HG03575 (cell line): ENCODE data around the gene VPS37D.
"Not testable (repeated sequence)": the region's sequence is repeated elsewhere in the genome, so short reads cannot be mapped to it uniquely, and the experiment has no call there.

ENCODE experiments used
- ATAC-seq: cut with Tn5 transposase; IDR thresholded peaks from one replicate; pipeline ENCODE4 v1.9.1; 2021; ENCODE audit not compliant: unreplicated experiment, insufficient number of reproducible peaks, low FRiP score; ENCODE audit errors: extremely low read depth

VPS37D gene

DNA sequence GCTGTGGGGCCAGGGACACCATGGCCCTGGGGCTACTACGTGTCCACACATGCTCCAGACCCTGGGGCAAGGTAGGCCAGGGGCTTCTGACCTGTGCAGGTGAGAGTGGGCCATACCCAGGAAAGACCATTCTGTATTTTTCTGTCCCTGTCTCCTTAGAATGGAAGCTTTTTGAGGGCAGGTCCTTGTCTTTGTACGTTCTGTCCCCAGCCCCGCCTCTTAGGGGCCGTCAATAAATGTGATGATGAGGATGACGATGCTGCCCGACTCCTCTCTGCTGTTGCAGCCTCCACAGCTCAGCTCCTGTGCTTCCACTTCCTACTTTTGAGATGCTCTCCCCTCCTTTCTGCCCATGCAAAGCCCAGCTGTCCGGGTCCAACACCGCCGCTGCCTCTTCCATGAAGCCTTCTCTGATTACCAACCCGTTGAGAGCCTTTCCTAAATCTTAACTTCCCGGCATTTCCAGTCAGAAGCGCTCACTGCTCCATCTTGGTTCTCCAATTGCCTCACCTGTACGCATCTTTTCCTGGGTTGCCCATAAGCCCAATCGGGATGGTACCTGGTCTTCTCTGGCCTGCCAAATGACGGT is 4.3 kb downstream of the VPS37D start:
- ATAC-seq = no peak

- no peak for ATAC-seq
These were observed 7.0 kb downstream of the VPS37D start for GRCh38 chr7:73674468-73675124.

DNA sequence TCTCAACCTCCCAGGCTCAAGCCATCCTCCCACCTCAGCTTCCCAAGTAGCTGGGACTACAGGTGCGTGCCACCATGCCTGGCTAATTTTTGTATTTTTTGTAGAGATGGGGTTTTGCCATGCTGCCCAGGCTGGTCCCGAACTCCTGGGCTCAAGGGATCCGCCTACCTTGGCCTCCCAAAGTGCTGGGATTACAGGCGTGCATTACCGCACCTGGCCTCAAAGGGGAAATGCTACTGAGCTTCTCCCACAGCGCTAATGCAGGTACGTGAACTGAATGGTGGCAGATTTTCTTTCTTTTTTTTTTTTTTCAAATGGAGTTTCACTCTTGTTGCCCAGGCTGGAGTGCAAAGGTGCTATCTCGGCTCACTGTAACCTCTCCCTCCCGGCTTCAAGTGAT is 8.4 kb downstream of the VPS37D start:
- ATAC-seq = not testable (repeated sequence)

DNA sequence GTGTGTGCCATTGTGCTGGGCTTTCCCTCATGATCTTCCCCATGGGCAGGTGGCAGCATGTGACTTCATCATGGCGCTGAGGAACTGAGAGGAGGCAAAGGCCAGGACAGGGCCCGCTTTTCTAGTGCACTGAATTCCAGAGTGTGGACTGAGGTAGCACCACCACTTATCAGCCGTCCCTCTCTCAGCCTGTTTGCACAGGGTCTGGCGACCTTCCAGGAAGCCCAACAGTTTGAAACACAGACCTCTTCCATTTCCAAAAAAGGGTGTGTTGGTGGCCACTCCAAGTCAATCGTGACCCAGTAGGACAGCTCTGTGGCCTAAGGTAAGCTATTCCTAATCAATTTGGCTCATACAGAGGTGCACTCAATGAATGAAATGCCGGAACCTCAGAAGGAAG is 11.2 kb downstream of the VPS37D start:
- ATAC-seq = no peak

DNA sequence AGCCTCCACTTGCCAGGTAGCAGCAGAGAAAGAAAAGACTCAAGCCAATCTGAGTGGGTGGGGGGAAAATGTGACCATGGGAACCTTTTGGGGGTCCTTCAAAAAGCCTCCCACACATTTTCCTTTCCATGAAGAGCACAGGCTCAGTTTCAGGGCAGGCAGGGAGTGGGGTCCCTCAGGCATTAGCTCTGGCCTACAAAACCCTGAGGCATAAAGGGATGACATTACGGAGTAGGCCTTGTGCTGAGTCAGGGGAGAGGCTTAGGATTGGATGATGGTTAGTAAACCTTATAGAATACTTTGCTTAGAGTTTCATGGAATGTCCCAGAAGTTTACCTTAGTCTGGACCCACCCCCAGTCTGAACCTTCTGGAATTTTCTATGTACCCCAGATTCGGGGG is 12.1 kb downstream of the VPS37D start:
- ATAC-seq = no peak

DNA sequence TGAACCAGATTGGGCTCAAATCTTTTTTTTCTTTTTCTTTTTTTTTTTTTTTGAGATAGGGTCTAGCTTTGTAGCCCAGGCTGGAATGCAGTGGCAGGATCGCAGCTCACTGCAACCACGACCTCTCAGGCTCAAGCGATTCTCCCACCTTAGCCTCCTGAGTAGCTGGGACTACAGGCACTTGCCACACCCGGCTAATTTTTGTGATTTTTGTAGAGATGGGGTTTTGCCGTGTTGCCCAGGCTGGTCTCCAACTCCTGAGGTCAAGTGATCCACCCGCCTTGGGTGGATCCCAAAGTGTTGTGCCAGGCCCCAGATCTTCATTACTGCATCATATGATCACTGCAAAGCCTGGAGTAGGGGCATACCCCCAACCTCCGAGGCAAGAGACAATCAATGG is 12.9 kb downstream of the VPS37D start:
- ATAC-seq = no peak

GRCh38 chr7:73681031-73681430 is 13.4 kb downstream of the VPS37D start:
- no peak for ATAC-seq

DNA sequence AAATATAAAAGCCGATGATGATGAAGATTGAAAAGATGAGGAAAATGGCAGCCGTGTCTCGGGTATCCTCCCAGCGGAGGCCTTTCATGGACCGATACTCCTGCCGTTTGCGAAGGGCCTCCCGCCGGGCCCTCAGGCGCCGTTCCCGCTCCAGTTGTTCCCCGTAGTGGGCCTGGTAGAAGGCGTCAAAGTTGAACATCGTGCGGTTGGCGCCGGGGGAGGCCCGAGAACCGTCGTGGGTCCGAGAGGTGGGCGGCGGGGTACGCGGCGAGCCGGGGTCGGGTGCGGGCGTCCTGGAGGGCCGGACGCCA is 15.1 kb downstream of the VPS37D start:
- no peak for ATAC-seq

DNA sequence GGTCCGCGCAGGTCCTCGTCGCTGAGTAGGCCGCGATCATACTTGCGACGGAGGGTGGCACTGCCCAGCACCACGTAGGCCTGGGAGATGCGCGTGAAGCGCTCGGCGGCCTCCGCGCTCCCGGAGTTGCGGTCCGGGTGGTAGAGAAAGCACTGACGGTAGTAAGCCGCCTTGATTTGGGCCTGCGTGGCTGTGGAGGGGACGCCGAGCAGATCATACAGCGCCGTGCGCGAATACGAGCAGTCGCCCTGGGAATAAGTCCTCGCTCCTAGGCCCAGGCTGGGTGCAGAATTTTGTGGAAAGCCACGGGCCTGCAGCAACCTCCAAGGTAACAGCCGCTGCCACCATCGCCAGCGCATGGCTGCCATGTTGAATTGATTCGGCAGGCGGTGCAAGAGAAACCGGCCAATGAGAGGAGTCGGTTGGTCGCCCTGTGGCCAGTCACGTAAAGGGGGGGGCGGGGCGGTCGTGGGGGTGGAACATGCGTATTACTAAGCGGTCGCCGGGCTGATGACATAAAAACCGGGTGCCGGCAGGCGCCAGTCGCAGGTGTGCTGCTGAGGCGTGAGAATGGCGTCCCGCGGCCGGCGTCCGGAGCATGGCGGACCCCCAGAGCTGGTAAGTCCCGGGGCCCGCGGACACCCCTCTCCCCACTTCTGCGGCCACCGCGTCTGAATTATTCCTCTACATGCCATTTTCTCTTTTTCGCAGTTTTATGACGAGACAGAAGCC is 15.6 kb downstream of the VPS37D start, which contains the start of the genes BUD23 and DNAJC30:
BUD23 (plus strand) TSS at position 542 of the 732 bp plus-strand sequence; CDS start at position 571, 29 bp downstream.
DNAJC30 (minus strand) TSS at position 398 of the 732 bp plus-strand sequence; CDS start at position 368, 30 bp downstream.
- ATAC-seq = peak; percentile 54

DNA sequence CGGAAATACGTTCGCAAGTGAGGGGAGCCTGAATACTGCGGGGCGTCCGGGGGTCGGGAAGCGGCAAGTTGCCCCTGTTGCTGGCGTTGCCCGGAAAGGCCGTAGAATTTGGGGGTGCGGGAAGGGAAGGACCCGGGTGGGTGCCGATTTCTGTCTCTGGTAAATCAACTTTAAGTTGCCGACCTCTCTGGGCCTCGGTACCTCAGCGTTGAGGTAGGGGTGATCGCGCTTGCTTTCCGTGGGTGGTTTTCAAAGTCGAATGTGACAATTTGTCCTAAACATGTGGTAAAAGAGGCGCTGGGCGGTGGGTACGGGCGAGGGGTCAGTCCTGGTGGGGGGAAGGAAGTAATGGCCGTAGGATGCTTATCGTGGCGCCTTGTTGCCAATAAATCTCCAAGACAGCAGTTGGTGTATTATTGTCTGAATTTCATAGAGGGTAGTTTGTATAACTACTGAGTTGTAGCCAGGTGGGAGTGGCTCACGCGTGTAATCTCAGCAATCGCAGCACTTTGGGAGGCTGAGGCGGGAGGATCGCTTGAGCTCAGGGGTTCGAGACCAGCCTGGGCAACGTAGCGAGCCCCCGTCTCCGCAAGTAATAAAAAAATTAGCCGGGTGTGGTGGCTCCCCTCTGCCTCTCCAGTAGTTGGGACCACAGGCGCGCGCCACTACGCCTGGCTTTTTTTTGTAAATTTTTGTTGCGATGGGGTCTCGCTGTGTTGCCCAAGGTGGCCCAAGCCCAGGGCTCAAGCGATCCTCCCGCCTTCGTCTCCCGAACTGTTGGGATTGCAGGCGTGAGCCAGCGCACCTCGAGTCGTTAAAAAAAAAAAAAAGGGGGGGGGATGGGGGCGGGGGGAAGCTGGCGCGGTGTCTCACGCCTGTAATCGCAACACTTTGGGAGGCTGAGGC is 16.4 kb downstream of the VPS37D start:
- ATAC-seq = no peak

DNA sequence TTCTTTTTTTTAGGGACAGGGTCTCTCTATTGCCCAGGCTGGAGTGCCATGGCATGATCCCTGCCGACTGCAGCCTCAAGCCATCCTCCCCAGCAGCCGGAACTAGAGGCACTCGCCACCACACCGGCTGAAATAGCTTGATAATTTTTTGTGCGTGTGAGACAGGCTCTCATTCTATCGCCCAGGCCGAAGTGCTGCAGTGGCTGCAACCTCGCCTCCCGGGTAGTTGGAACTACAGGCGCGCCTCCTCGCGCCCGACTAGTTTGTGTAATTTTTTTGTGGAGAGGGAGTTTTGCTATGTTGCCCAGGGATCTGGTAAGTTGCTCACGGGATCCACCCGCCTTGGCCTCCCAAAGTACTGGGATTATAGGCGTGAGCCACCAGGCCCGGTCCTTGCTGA is 17.7 kb downstream of the VPS37D start:
- ATAC-seq = no peak

- ATAC-seq = no peak
These were observed 20.7 kb downstream of the VPS37D start for GRCh38 chr7:73688288-73688687.

DNA sequence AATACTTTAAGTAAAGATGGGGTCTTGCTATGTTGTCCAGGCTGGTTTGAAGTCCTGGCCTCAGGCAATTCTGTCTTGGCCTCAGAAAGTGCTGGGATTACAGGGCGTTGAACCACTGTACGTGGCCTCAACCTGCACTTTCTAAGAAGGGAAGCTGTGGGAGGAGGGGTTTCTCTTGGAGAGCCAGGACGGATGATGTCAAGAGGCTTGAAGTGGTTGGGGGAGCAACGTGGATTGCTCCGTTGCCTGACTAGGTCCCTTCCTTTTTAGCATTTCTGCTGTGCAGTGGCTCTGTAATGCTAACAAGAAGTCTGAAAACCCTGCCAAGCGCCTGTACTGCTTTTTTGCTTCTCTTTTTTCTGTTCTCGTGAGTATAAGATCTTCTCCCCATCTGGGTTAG is 23.0 kb downstream of the VPS37D start:
- ATAC-seq = no peak

- ATAC-seq = no peak
These were observed 28.7 kb downstream of the VPS37D start for GRCh38 chr7:73696372-73696771.

- ATAC-seq = no peak
These were observed 30.8 kb downstream of the VPS37D start for GRCh38 chr7:73698410-73698809.

- ATAC-seq = no peak
These were observed 31.9 kb downstream of the VPS37D start for GRCh38 chr7:73699370-73700068.

- no peak for ATAC-seq
These were observed 32.4 kb downstream of the VPS37D start for GRCh38 chr7:73700069-73700423.

GRCh38 chr7:73700581-73701134 is 33.0 kb downstream of the VPS37D start:
- ATAC-seq = no peak
